Hepatocyte (in vitro differentiated cells): ENCODE measurements around the gene EXOC3L1.
A peak's percentile ranks its signal among the peaks of the same experiment; 100 is the strongest.

ENCODE experiments used
- CTCF ChIP-seq: fragments of 200-600 bp; sonication (generic); IDR thresholded peaks from 2 replicates; pipeline ENCODE4 v1.5.1; 2016; ENCODE audit warnings: antibody characterized with exemption, mild to moderate bottlenecking; ENCODE audit not compliant: poor library complexity
- EZH2 ChIP-seq: fragments of 200-600 bp; sonication (generic); IDR thresholded peaks from 2 replicates; pipeline ENCODE4 v1.6.1; 2016; ENCODE audit warnings: antibody characterized with exemption, mild to moderate bottlenecking, borderline replicate concordance

- TF ChIP-seq CTCF, result no peak
- TF ChIP-seq EZH2, result peak; percentile 35
Observed at GRCh38 chr16:67184453-67184994, 5.4 kb downstream of the EXOC3L1 start.
